Neural cell (in vitro differentiated cells): Measurements from ENCODE around the gene PPP2R5A. TPM values are rescaled to one million over a fixed set of nuclear protein-coding genes. Genes with fewer than 3 reads are reported as not detected.

ENCODE experiments used
- H2AFZ ChIP-seq: fragments of 200-600, 300-800 bp; sonication (generic), shearing (Covaris generic); 2 replicates; pipeline ENCODE4 v1.6.0; 2014; ENCODE audit warnings: low read depth, mild to moderate bottlenecking, antibody characterized with exemption, low read length, moderate library complexity
- H3F3A ChIP-seq: fragments of 200-600 bp; shearing (Covaris generic); 2 replicates; pipeline ENCODE4 v1.6.1; 2016; ENCODE audit warnings: mild to moderate bottlenecking, moderate library complexity, mixed read lengths, antibody characterized with exemption, low read length; ENCODE audit not compliant: insufficient read depth, poor library complexity, severe bottlenecking
- H3K27ac ChIP-seq: fragments of 200-600, 300-800 bp; sonication (generic), shearing (Covaris generic); 2 replicates; pipeline ENCODE4 v1.5.1; 2014; ENCODE audit warnings: mild to moderate bottlenecking, low read length, moderate library complexity
- H3K27me3 ChIP-seq: fragments of 300-800, 200-600 bp; sonication (generic), shearing (Covaris generic); 2 replicates; pipeline ENCODE4 v1.6.0; 2014; ENCODE audit warnings: mild to moderate bottlenecking, low read depth, low read length, moderate library complexity; ENCODE audit not compliant: insufficient read depth
- H3K36me3 ChIP-seq: fragments of 300-800, 200-600 bp; sonication (generic), shearing (Covaris generic); 2 replicates; pipeline ENCODE4 v1.5.1; 2014; ENCODE audit warnings: mild to moderate bottlenecking, antibody characterized with exemption, low read length, moderate library complexity; ENCODE audit not compliant: insufficient read depth
- H3K4me2 ChIP-seq: fragments of 300-800, 200-600 bp; sonication (generic), shearing (Covaris generic); 2 replicates; pipeline ENCODE4 v1.6.0; 2014; ENCODE audit warnings: mild to moderate bottlenecking, low read length
- H3K4me3 ChIP-seq: fragments of 300-800, 200-600 bp; sonication (generic), shearing (Covaris generic); 2 replicates; pipeline ENCODE4 v1.5.1; 2014; ENCODE audit warnings: mild to moderate bottlenecking, low read length, moderate library complexity
- H3K79me2 ChIP-seq: fragments of 200-600 bp; shearing (Covaris generic); replicated peaks from 2 replicates; pipeline ENCODE4 v1.6.0; 2014; ENCODE audit warnings: mild to moderate bottlenecking, low read length, moderate library complexity; ENCODE audit not compliant: insufficient read depth
- H3K9ac ChIP-seq: fragments of 300-800, 200-600 bp; sonication (generic), shearing (Covaris generic); 2 replicates; pipeline ENCODE4 v1.6.1; 2016; ENCODE audit warnings: mild to moderate bottlenecking, low read length, mixed read lengths
- H3K9me2 ChIP-seq: fragments of 200-600 bp; shearing (Covaris generic); 2 replicates; pipeline ENCODE4 v1.6.1; 2016; ENCODE audit warnings: mild to moderate bottlenecking, low read length, mixed read lengths; ENCODE audit not compliant: insufficient read depth
- H3K9me3 ChIP-seq: fragments of 200-600, 300-800 bp; sonication (generic), shearing (Covaris generic); 2 replicates; pipeline ENCODE4 v1.6.1; 2016; ENCODE audit warnings: mild to moderate bottlenecking, mixed run types, low read length, moderate library complexity, mixed read lengths
- H4K20me1 ChIP-seq: fragments of 200-600 bp; shearing (Covaris generic); 2 replicates; pipeline ENCODE4 v1.6.1; 2016; ENCODE audit warnings: mild to moderate bottlenecking, mixed run types; ENCODE audit not compliant: insufficient read depth
- CTCF ChIP-seq: fragments of 450-650 bp; IDR thresholded peaks from 2 replicates; pipeline ENCODE4 v1.5.1; 2014; ENCODE audit warnings: antibody characterized with exemption, mild to moderate bottlenecking, moderate library complexity; ENCODE audit not compliant: poor library complexity, severe bottlenecking
- EP300 ChIP-seq: fragments of 450-650 bp; conservative IDR thresholded peaks from 2 replicates; pipeline ENCODE4 v1.6.1; 2014; ENCODE audit warnings: antibody characterized with exemption, mild to moderate bottlenecking, moderate library complexity; ENCODE audit not compliant: poor library complexity, severe bottlenecking
- EZH2 ChIP-seq: fragments of 200-600, 300-800 bp; shearing (Covaris generic), sonication (generic); IDR thresholded peaks from 2 replicates; pipeline ENCODE4 v1.6.1; 2014; ENCODE audit warnings: antibody characterized with exemption, low read length, borderline replicate concordance, mild to moderate bottlenecking; ENCODE audit not compliant: insufficient read depth, poor library complexity, severe bottlenecking
- MXI1 ChIP-seq: fragments of 450-650 bp; conservative IDR thresholded peaks from 2 replicates; pipeline ENCODE4 v1.6.1; 2014; ENCODE audit warnings: antibody characterized with exemption, mild to moderate bottlenecking; ENCODE audit not compliant: poor library complexity, severe bottlenecking
- POLR2AphosphoS5 ChIP-seq: IDR thresholded peaks from 2 replicates; pipeline ENCODE4 v1.6.1; 2012
- RAD21 ChIP-seq: fragments of 450-650 bp; conservative IDR thresholded peaks from 2 replicates; pipeline ENCODE4 v1.6.1; 2014; ENCODE audit warnings: antibody characterized with exemption, mild to moderate bottlenecking, moderate library complexity
- REST ChIP-seq: IDR thresholded peaks from 2 replicates; pipeline ENCODE4 v1.6.1; 2012; ENCODE audit warnings: borderline replicate concordance
- SMC3 ChIP-seq: fragments of 450-650 bp; conservative IDR thresholded peaks from 2 replicates; pipeline ENCODE4 v1.6.1; 2014; ENCODE audit warnings: antibody characterized with exemption, mild to moderate bottlenecking, moderate library complexity; ENCODE audit not compliant: poor library complexity
- TAF1 ChIP-seq: IDR thresholded peaks from 2 replicates; pipeline ENCODE4 v1.6.1; 2012; ENCODE audit warnings: low read depth
- polyA plus RNA-seq: library from polyadenylated mRNA; depleted of rRNA; stranded (reverse); fragments of >200 nt; gene quantifications from 2 replicates; pipeline ENCODE4 v1.2.3, GENCODE V29; 2014

The PPP2R5A gene
- polyA plus RNA-seq, 1 donor from 2014 or later: 5.9 TPM

- H3K4me3 ChIP-seq: no peak overlapping the region
- no peak overlapping the region for H3K27ac ChIP-seq
- H3K27me3 ChIP-seq: no peaks in the 10 kb centered on the region
- H4K20me1 ChIP-seq: no peaks in the 10 kb centered on the region
- no peak overlapping the region for H3K4me2 ChIP-seq
- no peaks in the 10 kb centered on the region for H3K9me2 ChIP-seq
- TF ChIP-seq EP300: no peak
- no peak for TF ChIP-seq TAF1
- TF ChIP-seq REST: no peak
- no peak for TF ChIP-seq MXI1
- no peak for TF ChIP-seq CTCF
- no peak for TF ChIP-seq RAD21
- TF ChIP-seq POLR2AphosphoS5: no peak
- no peak for TF ChIP-seq SMC3
- no peak for TF ChIP-seq EZH2
- H3K9ac ChIP-seq: no peak overlapping the region
- H3K36me3 ChIP-seq: no peaks in the 10 kb centered on the region
- H3K79me2 ChIP-seq: no peaks in the 10 kb centered on the region
- no peaks in the 10 kb centered on the region for H3F3A ChIP-seq
- H3K9me3 ChIP-seq: no peaks in the 10 kb centered on the region
- H2AFZ ChIP-seq: no peak overlapping the region
These were observed 94.2 kb downstream of the PPP2R5A start for GRCh38 chr1:212379366-212379765.

GRCh38 chr1:212381397-212382035, 96.3 kb downstream of the PPP2R5A start:
- Histone ChIP-seq H3K27ac (no peak overlapping the region), H3K4me2 (no peak overlapping the region), H3K36me3 (no peaks in the 10 kb centered on the region), H3K9me2 (no peaks in the 10 kb centered on the region), H3K79me2 (no peaks in the 10 kb centered on the region), H3K9me3 (no peaks in the 10 kb centered on the region), H2AFZ (no peak overlapping the region), H3K9ac (no peak overlapping the region), H4K20me1 (no peaks in the 10 kb centered on the region), H3K27me3 (no peaks in the 10 kb centered on the region), H3F3A (no peaks in the 10 kb centered on the region), H3K4me3 (no peak overlapping the region)
- TF ChIP-seq CTCF: no peak
- no peak for TF ChIP-seq EP300
- no peak for TF ChIP-seq TAF1
- no peak for TF ChIP-seq EZH2
- TF ChIP-seq MXI1: no peak
- TF ChIP-seq SMC3: no peak
- no peak for TF ChIP-seq REST
- no peak for TF ChIP-seq RAD21
- no peak for TF ChIP-seq POLR2AphosphoS5
